Fibroblast of the aortic adventitia (primary cell): ENCODE measurements around the gene ANKRD35. TPM values are rescaled to one million over a fixed set of nuclear protein-coding genes. Genes with fewer than 3 reads are reported as not detected.

Experiments used
- DNase-seq: peaks from one replicate; pipeline ENCODE4 v3.0.0-alpha.2; 2010; ENCODE audit warnings: low read depth
- H3K4me3 ChIP-seq: 2 replicates; pipeline ENCODE4 v1.5.1; 2011; ENCODE audit warnings: low read depth, mild to moderate bottlenecking, control low read depth, low read length, moderate library complexity
- total RNA-seq: library from RNA; depleted of rRNA; stranded (reverse); fragments of >200 nt; gene quantifications from 2 replicates; pipeline ENCODE4 v1.2.3, GENCODE V29; 2012; ENCODE audit warnings: low replicate concordance
- TF ChIP-seq, protein P1 (sequence below): IDR thresholded peaks from 2 replicates; pipeline ENCODE4 v1.5.1; 2011; ENCODE audit warnings: mild to moderate bottlenecking, low read length, control low read depth, inconsistent platforms; ENCODE audit not compliant: insufficient read depth

The ANKRD35 gene
- total RNA-seq, 1 donor = 3.9 TPM

DNA sequence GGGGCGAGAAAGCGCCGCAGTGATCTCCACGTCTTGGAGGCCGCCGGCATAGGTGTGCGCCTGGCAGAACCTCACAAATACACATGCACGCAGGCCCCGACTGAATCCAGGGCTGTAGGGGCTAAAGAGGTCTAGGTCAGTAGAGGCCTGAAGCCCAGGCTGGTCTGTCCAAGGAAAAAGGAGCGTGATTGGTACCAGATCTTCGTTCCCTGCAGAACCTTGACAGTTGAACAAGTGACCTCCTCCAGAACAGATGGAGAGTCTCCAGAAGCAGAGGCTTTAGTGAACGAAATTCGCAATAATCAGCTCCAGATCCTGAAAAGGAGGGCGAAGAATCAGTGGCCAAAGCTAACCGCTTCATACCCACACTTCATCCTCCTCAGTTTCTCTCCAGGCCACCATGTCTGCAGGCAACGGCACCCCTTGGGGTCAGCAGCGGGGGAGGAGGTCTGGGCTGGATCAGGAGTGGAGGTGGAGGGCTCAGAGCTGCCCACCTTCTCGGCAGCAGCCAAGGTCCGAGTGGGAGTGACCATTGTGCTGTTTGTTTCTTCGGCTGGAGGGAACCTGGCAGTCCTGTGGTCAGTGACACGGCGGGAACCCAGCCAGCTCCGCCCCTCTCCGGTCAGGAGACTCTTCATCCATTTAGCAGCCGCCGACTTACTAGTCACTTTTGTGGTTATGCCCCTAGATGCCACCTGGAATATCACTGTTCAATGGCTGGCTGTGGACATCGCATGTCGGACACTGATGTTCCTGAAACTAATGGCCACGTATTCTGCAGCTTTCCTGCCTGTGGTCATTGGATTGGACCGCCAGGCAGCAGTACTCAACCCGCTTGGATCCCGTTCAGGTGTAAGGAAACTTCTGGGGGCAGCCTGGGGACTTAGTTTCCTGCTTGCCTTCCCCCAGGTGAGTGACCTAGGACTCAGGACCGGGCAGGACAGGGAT, 33.6 kb upstream of the ANKRD35 start:
- TF ChIP-seq, protein P1, sequence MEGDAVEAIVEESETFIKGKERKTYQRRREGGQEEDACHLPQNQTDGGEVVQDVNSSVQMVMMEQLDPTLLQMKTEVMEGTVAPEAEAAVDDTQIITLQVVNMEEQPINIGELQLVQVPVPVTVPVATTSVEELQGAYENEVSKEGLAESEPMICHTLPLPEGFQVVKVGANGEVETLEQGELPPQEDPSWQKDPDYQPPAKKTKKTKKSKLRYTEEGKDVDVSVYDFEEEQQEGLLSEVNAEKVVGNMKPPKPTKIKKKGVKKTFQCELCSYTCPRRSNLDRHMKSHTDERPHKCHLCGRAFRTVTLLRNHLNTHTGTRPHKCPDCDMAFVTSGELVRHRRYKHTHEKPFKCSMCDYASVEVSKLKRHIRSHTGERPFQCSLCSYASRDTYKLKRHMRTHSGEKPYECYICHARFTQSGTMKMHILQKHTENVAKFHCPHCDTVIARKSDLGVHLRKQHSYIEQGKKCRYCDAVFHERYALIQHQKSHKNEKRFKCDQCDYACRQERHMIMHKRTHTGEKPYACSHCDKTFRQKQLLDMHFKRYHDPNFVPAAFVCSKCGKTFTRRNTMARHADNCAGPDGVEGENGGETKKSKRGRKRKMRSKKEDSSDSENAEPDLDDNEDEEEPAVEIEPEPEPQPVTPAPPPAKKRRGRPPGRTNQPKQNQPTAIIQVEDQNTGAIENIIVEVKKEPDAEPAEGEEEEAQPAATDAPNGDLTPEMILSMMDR = no peak
- H3K4me3 ChIP-seq = peak overlapping the region; percentile 97
- peak; percentile 39 for DNase-seq

DNA sequence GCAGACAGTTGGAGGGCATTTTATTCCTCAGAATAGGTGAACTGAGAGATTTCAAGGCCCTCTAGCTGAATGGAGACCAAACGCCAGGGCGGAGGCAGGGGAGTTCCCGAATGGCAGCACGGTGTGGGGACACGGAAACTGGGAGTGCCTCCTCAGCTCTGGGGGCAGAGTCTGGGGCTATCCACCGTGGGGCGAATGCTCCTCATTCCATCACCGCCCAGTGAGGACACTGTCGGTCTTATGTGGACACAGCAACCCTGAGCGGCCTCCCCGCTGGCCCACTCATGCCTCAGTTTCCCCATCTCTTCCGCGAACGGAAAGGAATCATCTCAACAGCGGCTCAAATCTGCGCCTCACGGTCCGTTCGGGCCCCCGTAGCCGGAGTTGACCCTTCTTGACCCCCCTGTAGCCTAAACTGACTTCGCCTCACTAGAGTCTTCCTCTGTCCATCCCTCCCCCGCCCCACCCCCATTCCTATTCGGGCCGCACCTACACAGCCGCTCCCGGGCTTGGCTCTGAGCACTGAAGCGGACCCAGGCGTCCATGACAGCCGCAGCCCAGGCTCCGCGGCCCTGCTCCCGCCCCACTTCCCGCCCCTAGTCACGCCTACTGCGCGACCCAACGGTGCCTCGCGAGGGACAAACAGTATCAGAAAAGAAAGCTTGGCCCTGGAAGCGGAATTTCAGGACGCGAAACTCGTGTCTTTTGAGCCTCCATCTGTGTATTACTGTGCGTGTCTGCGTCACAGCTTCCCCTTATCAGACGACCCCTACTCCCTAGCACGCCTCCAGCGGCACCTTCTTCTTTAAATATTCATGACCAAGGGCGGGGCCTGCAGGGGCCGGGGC, 32.7 kb upstream of the ANKRD35 start, which contains the start of gene PEX11B:
Gene PEX11B (minus strand): TSS at position 574 of the 848 bp plus-strand sequence. CDS start 29 bp downstream, at position 545.
- peak; percentile 88 for DNase-seq
- H3K4me3 ChIP-seq = peak within 1 kb of the TSS; percentile 97
- TF ChIP-seq, protein P1 = no peak

DNA sequence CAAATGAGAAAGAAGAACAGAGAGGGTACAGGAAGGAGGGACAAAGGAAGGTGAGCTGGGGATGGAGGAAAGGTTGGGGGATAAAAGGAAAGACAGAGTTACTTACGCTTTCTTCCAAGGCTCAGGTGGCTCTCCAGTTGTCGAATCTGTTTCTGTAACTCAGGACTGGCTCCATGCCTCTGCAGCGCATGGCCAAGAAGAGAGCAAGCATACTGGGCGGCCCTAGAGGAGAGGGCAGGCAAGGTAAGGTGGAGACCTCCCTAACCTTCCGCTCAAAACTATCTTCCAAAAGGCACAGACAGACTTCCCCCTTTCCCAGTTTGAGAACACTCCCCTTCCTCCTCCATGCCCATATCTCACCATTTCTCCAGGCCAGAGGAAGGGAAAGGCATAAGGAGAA, 31.9 kb upstream of the ANKRD35 start:
- peak overlapping the region; percentile 97 for H3K4me3 ChIP-seq
- DNase-seq = no peak
- TF ChIP-seq, protein P1 = no peak

DNA sequence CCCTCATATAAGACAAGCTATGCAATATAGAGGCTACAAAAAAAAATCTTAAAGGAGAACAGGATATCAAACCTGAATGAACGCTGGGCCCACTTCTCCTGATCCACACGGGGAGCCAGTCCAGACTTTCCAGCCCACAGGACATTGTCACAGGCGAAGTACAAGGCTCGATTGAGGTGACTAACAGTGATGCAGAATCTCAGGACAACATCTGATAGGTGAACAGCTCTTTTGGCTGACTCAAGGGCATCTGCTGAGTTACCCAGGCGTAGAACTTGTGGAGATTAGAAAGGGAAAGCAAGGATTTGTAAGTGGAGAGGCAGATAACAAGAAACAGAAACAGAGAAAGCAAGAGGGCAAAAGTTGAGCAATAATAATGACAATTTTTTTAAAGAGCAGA, 31.1 kb upstream of the ANKRD35 start:
- no peak for DNase-seq
- TF ChIP-seq, protein P1 = no peak
- H3K4me3 ChIP-seq = no peak overlapping the region

DNA sequence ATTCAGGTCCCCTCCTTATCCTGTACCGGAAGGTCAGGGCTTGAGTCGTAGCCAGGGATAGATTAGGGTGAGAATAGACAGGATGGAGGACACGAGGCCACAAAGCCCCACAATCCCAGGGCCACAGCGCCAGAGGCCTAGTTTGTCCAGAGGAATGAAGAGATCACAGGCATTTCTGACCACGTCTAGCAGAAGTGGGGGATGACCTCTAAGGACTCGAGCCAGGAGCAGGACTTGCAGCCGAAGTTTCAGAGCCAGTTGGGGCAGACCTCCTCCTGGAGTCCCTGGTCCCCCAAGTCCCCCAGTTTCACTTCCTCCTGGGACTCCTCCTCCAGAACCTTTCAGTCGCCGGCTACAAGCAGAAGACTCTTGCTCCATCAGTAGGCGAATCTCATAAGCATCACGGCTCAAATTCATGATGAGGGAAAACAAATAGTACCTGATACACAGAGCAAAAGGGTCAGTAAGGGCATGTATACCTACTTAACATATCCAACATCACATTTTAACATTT, 26.5 kb upstream of the ANKRD35 start:
- H3K4me3 ChIP-seq = no peak overlapping the region
- DNase-seq = no peak
- TF ChIP-seq, protein P1 = no peak

DNA sequence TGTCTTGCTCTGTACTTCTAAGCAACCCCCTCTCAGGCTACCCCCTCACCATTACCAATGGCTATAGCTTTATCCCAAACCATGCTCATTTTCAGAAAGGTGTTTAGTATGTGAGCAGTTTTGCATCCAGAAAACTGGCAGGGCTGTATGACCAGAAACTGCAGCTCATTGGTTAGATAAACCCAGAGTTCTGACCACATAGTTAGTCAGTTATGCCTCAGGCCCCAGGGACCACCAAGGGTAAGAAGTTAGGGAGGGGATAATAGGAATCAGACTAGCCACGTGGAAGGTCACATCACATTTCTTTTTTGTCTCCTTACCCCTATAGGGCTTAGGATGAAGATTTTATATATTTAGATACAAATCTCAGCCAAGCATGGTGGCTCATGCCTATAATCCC, 23.0 kb upstream of the ANKRD35 start:
- DNase-seq = peak; percentile 66
- TF ChIP-seq, protein P1 = no peak
- no peak overlapping the region for H3K4me3 ChIP-seq
